Fibroblast of mammary gland (primary cell): ENCODE data around the gene EFNA3.

Experiments used
- DNase-seq: peaks from one replicate; pipeline ENCODE4 v3.0.0-alpha.2; 2010; ENCODE audit warnings: low read depth
- H3K4me3 ChIP-seq: 2 replicates; pipeline ENCODE4 v1.5.1; 2011; ENCODE audit warnings: low read depth, mild to moderate bottlenecking, low read length, moderate library complexity; ENCODE audit not compliant: control insufficient read depth
- CTCF ChIP-seq: conservative IDR thresholded peaks from 2 replicates; pipeline ENCODE4 v1.5.1; 2011; ENCODE audit warnings: low read depth, low read length, inconsistent platforms; ENCODE audit not compliant: control insufficient read depth, insufficient read depth

EFNA3 gene

DNA sequence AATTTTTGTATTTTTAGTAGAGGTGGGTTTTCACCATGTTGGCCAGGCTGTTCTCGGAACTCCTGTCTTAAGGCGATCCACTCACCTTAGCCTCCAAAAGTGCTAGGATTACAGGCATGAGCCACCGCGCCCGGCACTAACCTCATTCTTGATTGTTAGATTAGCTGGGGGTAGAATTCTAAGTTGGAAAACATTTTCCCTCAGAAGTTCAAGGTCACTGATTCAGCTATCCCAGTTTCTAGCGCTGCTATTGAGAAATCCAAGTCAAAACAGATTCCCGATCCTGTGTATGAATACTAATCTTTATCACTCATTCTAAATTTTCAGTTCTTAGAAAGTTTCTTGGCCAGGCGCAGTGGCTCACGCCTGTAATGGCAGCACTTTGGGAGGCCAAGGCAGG, 24.7 kb downstream of the EFNA3 start:
- no peak overlapping the region for H3K4me3 ChIP-seq
- no peak for TF ChIP-seq CTCF
- DNase-seq: no peak

- TF ChIP-seq CTCF: no peak
- no peak overlapping the region for H3K4me3 ChIP-seq
- no peak for DNase-seq
These were observed 26.2 kb downstream of the EFNA3 start for GRCh38 chr1:155104605-155105534.

- peak; percentile 25 for DNase-seq
- no peak for TF ChIP-seq CTCF
- no peak overlapping the region for H3K4me3 ChIP-seq
These were observed 27.0 kb downstream of the EFNA3 start for GRCh38 chr1:155105604-155106011.

DNA sequence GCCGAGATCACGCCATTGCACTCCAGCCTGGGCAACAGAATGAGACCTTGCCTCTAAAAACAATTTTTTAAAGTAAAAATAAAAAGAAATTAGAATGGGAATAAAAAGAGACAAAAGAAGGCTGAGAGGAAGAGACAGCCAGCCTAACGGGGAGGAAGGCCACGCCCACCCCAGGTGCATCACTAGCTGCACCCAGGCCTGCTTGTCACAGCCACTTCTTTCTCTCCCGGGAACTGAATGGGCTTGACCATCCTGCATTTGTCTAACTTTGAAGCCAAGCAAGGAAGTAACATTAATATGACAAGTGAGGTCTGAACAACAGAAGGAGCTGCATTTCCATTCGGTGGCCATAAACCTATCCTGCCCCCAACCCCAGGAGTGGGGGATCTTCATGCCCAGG, 28.2 kb downstream of the EFNA3 start:
- no peak for TF ChIP-seq CTCF
- no peak for DNase-seq
- H3K4me3 ChIP-seq: no peak overlapping the region

GRCh38 chr1:155107309-155108264, 28.9 kb downstream of the EFNA3 start:
- DNase-seq: no peak
- TF ChIP-seq CTCF: no peak
- H3K4me3 ChIP-seq: no peak overlapping the region

DNA sequence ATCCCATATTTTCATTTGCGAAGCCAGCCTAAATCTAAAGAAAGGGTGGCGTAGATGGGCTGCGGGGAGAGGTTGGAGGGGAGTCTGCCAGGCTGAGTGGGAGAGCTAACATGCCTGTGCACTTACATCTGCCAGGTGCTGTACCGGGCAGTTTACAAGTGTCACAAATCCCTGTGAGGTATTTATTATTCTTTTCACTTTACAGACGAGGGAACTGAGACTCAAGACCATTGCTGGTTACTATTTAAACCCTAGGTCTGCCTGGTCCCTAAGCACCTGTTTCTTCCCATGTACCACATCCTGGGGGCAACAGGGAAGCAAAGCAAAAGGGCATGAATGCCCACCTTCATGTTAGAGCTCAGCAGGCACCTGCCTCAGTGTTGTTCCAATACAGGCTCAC, 29.7 kb downstream of the EFNA3 start:
- DNase-seq: no peak
- no peak for TF ChIP-seq CTCF
- H3K4me3 ChIP-seq: no peak overlapping the region
